ENCODE results near the gene MGAT2. TPM values are rescaled to one million over a fixed set of nuclear protein-coding genes. Genes with fewer than 3 reads are reported as not detected.
A peak's percentile ranks its signal among the peaks of the same experiment; 100 is the strongest.

MGAT2 gene
- total RNA-seq, 1 experiment from 2014 or later: 51.4 TPM

DNA sequence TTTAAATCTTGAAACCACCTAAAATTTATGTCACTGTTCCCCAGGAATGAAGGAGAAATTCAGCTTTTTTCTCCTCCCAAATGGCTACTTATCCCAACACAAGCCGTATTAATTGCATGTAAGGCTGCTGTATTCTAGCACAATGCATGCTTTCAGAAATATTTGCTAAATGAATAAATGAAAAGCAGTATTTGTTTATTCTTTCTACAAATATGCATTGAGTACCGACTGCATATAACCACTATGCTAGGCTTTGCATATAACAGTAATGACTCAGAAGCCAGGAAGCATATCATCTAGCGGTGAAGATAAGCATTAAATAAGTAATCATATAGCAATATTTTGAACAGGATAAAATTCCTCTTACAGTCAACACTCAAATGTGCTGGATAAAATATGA is 27.6 kb upstream of the MGAT2 start:
- in situ Hi-C loops (cut with HindIII; ENCODE audit: low pct_unique_long_range_greater_than_20kb, low sequenced_read_pairs): no loop called here
- POLR2A ChIA-PET: interaction anchor here (0.7 kb wide), 1 partner anchor 30 kb away, joined by 3 read pairs; no protein-coding TSS in a partner anchor

GRCh38 chr14:49594347-49595091 is 26.1 kb upstream of the MGAT2 start:
- in situ Hi-C loops (cut with HindIII; ENCODE audit: low pct_unique_long_range_greater_than_20kb, low sequenced_read_pairs) (no loop called here), intact Hi-C loops (cut with micrococcal nuclease; ENCODE audit: unreplicated experiment) (no loop called here)
- no peaks in the 10 kb centered on the region for H3K9me3 ChIP-seq (ENCODE audit: control insufficient read depth, insufficient read depth, low read depth, low read length)
- no peak for DNase-seq (ENCODE audit: low read depth, low spot score)
- ChIA-PET POLR2A (no interaction called here), CTCF (interaction anchor here (1.2 kb wide), 1 partner anchor 8 kb away, joined by 4 read pairs; no protein-coding TSS in a partner anchor)
- no TSS peak for BruUV-seq (replicated peaks)
- no peaks in the 10 kb centered on the region; the same call in 1 of the 2 replicates for H3K36me3 ChIP-seq (ENCODE audit: control insufficient read depth, insufficient read depth, low read length)
- peak overlapping the region; percentile 5 for H3K27ac ChIP-seq (ENCODE audit: low read length)
- H3K27me3 ChIP-seq (ENCODE audit: control insufficient read depth, insufficient read depth, low read length): no peaks in the 10 kb centered on the region
- no peak overlapping the region for H3K4me3 ChIP-seq (ENCODE audit: low read depth in 2 of 2, low read length in 2 of 2)
- TF ChIP-seq SIN3A (IDR thresholded peaks at IDR 0.05; ENCODE audit: borderline replicate concordance, insufficient read depth, low read depth, low read length) (no peak), CTCF (IDR thresholded peaks at IDR 0.05) (no peak), TCF7L2 (IDR thresholded peaks at IDR 0.05; ENCODE audit: low read depth, low read length) (no peak), POLR2AphosphoS5 (IDR thresholded peaks at IDR 0.05; ENCODE audit: low read depth, low read length) (no peak)
- TF ChIP-seq, protein P1, sequence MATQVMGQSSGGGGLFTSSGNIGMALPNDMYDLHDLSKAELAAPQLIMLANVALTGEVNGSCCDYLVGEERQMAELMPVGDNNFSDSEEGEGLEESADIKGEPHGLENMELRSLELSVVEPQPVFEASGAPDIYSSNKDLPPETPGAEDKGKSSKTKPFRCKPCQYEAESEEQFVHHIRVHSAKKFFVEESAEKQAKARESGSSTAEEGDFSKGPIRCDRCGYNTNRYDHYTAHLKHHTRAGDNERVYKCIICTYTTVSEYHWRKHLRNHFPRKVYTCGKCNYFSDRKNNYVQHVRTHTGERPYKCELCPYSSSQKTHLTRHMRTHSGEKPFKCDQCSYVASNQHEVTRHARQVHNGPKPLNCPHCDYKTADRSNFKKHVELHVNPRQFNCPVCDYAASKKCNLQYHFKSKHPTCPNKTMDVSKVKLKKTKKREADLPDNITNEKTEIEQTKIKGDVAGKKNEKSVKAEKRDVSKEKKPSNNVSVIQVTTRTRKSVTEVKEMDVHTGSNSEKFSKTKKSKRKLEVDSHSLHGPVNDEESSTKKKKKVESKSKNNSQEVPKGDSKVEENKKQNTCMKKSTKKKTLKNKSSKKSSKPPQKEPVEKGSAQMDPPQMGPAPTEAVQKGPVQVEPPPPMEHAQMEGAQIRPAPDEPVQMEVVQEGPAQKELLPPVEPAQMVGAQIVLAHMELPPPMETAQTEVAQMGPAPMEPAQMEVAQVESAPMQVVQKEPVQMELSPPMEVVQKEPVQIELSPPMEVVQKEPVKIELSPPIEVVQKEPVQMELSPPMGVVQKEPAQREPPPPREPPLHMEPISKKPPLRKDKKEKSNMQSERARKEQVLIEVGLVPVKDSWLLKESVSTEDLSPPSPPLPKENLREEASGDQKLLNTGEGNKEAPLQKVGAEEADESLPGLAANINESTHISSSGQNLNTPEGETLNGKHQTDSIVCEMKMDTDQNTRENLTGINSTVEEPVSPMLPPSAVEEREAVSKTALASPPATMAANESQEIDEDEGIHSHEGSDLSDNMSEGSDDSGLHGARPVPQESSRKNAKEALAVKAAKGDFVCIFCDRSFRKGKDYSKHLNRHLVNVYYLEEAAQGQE (IDR thresholded peaks at IDR 0.05; ENCODE audit: insufficient read depth in 1 of 2, low read depth in 2 of 2, low read length in 1 of 2): no peak
- ATAC-seq: no peak
- H3K4me1 ChIP-seq (ENCODE audit: control insufficient read depth, insufficient read depth, low read length): peaks cover 9% of the 10 kb centered on the region; the same call in 1 of the 2 replicates

More for the DNA sequence above, 27.6 kb upstream of the MGAT2 start:
- Histone ChIP-seq H3K4me3 (ENCODE audit: low read depth in 2 of 2, low read length in 2 of 2) (no peak overlapping the region), H3K4me1 (ENCODE audit: control insufficient read depth, insufficient read depth, low read length) (peaks cover 9% of the 10 kb centered on the region; the same call in 1 of the 2 replicates), H3K27me3 (ENCODE audit: control insufficient read depth, insufficient read depth, low read length) (no peaks in the 10 kb centered on the region), H3K36me3 (ENCODE audit: control insufficient read depth, insufficient read depth, low read length) (no peaks in the 10 kb centered on the region; the same call in 1 of the 2 replicates), H3K9me3 (ENCODE audit: control insufficient read depth, insufficient read depth, low read depth, low read length) (no peaks in the 10 kb centered on the region), H3K27ac (ENCODE audit: low read length) (no peak overlapping the region)
- CTCF ChIA-PET: no interaction called here
- peak; percentile 79 for ATAC-seq
- TF ChIP-seq POLR2AphosphoS5 (IDR thresholded peaks at IDR 0.05; ENCODE audit: low read depth, low read length) (no peak), SIN3A (IDR thresholded peaks at IDR 0.05; ENCODE audit: borderline replicate concordance, insufficient read depth, low read depth, low read length) (no peak), CTCF (IDR thresholded peaks at IDR 0.05) (no peak), TCF7L2 (IDR thresholded peaks at IDR 0.05; ENCODE audit: low read depth, low read length) (no peak)
- TF ChIP-seq, protein P1 (IDR thresholded peaks at IDR 0.05; ENCODE audit: insufficient read depth in 1 of 2, low read depth in 2 of 2, low read length in 1 of 2): no peak
- BruUV-seq (replicated peaks): no TSS peak
- DNase-seq (ENCODE audit: low read depth, low spot score): no peak
- intact Hi-C loops (cut with micrococcal nuclease; ENCODE audit: unreplicated experiment): no loop called here

Data from Panc1 (cell line).